Embryonic facial prominence (tissue), 1 donor: ENCODE data around the gene AMFR.
A peak's percentile ranks its signal among the peaks of the same experiment; 100 is the strongest.

Source experiments
- DNase-seq: peaks from one replicate; pipeline ENCODE4 v3.0.0-alpha.2; 2016; ENCODE audit errors: extremely low spot score

AMFR gene

GRCh38 chr16:56363181-56363716, 62.1 kb downstream of the AMFR start:
- no peak for DNase-seq

GRCh38 chr16:56362706-56363105, 62.6 kb downstream of the AMFR start:
- no peak for DNase-seq

- no peak for DNase-seq
Measured at GRCh38 chr16:56362057-56362655, 63.2 kb downstream of the AMFR start.

GRCh38 chr16:56360117-56361008, 65.0 kb downstream of the AMFR start:
- no peak for DNase-seq

- no peak for DNase-seq
Measured at GRCh38 chr16:56357765-56358322, 67.5 kb downstream of the AMFR start.

GRCh38 chr16:56357241-56357764, 68.0 kb downstream of the AMFR start:
- DNase-seq, result peak; percentile 54

GRCh38 chr16:56356276-56357240, 68.8 kb downstream of the AMFR start:
- peak; percentile 69 for DNase-seq

- DNase-seq, result no peak
Measured at GRCh38 chr16:56355786-56356275, 69.5 kb downstream of the AMFR start.

- DNase-seq, result no peak
Measured at GRCh38 chr16:56355221-56355620, 70.1 kb downstream of the AMFR start.

- DNase-seq, result no peak
Measured at GRCh38 chr16:56354746-56355145, 70.6 kb downstream of the AMFR start.

GRCh38 chr16:56354016-56354415, 71.3 kb downstream of the AMFR start:
- DNase-seq, result no peak

- DNase-seq, result no peak
Measured at GRCh38 chr16:56353054-56353921, 72.1 kb downstream of the AMFR start.

GRCh38 chr16:56352351-56353053, 72.8 kb downstream of the AMFR start:
- no peak for DNase-seq

- DNase-seq, result no peak
Measured at GRCh38 chr16:56351481-56351880, 73.9 kb downstream of the AMFR start.

GRCh38 chr16:56350491-56351405, 74.6 kb downstream of the AMFR start:
- no peak for DNase-seq

- no peak for DNase-seq
Measured at GRCh38 chr16:56349711-56350161, 75.6 kb downstream of the AMFR start.

GRCh38 chr16:56349086-56349415, 76.3 kb downstream of the AMFR start:
- DNase-seq, result no peak
